GM13977 (cell line): ENCODE results near the gene MYH14.
"Not testable (repeated sequence)": the region's sequence is repeated elsewhere in the genome, so short reads cannot be mapped to it uniquely, and the experiment has no call there.

Experiments used
- DNase-seq: peaks from one replicate; pipeline ENCODE4 v3.0.0; 2012; ENCODE audit warnings: low spot score
- in situ Hi-C: fragments of 300-500 bp; cut with MboI; formaldehyde crosslinking; loops from one replicate; pipeline ENCODE4 v1.12.0; 2022; ENCODE audit warnings: low sequenced_read_pairs, low pct_unique_long_range_greater_than_20kb, mixed read lengths, inconsistent platforms; ENCODE audit not compliant: unreplicated experiment
- TF ChIP-seq, protein P1 (sequence below): IDR thresholded peaks from 2 replicates; pipeline ENCODE4 v1.5.1; 2012; ENCODE audit warnings: mild to moderate bottlenecking, control low read depth; ENCODE audit not compliant: insufficient read depth; ENCODE audit errors: extremely low read depth, missing control alignments

The MYH14 gene

DNA sequence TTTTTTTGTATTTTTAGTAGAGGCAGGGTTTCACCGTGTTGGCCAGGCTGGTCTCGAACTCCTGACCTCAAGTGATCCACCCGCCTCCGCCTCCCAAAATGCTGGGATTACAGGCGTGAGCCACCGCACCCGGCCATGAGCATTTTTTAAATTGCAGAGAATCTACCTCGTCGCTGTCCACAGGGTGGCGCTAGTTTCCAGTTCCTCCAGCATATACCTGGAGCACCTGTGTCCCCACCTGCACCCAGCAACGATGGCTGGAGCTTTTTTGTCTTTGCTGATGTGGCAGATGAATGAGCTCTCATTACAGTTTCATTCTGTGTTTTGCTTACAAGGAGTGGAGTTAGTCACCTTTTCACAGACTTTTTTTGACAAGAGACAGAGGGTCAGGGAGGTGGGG is 34.1 kb downstream of the MYH14 start:
- in situ Hi-C loops, DNase-seq: not testable (repeated sequence)
- TF ChIP-seq, protein P1, sequence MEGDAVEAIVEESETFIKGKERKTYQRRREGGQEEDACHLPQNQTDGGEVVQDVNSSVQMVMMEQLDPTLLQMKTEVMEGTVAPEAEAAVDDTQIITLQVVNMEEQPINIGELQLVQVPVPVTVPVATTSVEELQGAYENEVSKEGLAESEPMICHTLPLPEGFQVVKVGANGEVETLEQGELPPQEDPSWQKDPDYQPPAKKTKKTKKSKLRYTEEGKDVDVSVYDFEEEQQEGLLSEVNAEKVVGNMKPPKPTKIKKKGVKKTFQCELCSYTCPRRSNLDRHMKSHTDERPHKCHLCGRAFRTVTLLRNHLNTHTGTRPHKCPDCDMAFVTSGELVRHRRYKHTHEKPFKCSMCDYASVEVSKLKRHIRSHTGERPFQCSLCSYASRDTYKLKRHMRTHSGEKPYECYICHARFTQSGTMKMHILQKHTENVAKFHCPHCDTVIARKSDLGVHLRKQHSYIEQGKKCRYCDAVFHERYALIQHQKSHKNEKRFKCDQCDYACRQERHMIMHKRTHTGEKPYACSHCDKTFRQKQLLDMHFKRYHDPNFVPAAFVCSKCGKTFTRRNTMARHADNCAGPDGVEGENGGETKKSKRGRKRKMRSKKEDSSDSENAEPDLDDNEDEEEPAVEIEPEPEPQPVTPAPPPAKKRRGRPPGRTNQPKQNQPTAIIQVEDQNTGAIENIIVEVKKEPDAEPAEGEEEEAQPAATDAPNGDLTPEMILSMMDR, result peak; percentile 37

DNA sequence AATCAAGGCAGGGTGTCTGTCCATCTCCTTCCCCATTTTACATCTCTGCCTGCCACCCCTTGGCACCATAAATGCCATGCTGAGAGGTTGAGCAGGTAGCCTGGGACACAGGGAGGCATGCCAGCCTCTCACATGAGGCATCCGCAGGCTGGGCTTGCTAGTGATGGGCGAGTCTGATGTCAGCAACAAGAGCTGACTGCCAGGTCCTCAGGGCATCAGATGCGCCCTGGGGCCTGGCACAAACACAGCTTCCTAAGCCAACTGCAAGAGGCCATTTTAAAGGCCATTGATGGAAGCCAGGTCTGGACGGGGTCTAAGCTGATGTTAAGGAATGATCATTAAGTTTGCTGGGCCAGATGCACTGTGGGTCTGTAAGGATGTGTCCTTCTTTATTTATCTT is 34.6 kb downstream of the MYH14 start:
- in situ Hi-C loops, result no loop called here
- TF ChIP-seq, protein P1, result no peak
- no peak for DNase-seq

- TF ChIP-seq, protein P1, result no peak
- no peak for DNase-seq
- in situ Hi-C loops, result no loop called here
These were observed 36.6 kb downstream of the MYH14 start for GRCh38 chr19:50239921-50240590.

GRCh38 chr19:50242581-50242980 is 39.2 kb downstream of the MYH14 start:
- TF ChIP-seq, protein P1, result no peak
- in situ Hi-C loops, result no loop called here
- no peak for DNase-seq

DNA sequence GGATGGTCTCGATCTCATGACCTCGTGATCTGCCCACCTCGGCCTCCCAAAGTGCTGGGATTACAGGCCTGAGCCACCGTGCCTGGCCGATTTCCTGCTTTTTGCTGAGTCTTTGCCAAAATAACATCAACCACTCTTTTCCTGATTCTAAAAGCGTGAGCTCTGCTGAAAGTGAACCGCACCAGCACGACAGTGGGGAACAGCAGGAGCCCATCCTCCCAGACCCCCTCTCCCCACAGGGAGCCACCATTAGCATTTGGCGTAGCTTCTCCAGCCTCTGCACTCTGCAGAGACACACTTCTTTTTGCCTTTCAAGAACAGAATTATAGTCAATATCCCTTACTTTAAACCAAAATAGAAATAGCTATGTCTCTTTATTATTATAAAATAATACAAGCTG is 41.3 kb downstream of the MYH14 start:
- TF ChIP-seq, protein P1, result no peak
- DNase-seq, result no peak
- in situ Hi-C loops, result no loop called here

- DNase-seq, result no peak
- in situ Hi-C loops, result no loop called here
- TF ChIP-seq, protein P1, result no peak
These were observed 45.0 kb downstream of the MYH14 start for GRCh38 chr19:50248413-50248812.
